ENCODE results near the gene EYS. TPM values are rescaled to one million over a fixed set of nuclear protein-coding genes. Genes with fewer than 3 reads are reported as not detected.

The EYS gene
- total and polyA plus RNA-seq, 2 donors from 2014 or later, result not detected

- Histone ChIP-seq H3K4me1 (ENCODE audit: control insufficient read depth in 2 of 3, insufficient read depth in 2 of 3, low read depth in 1 of 3, low read length in 3 of 3) (no peaks in the 10 kb centered on the region), H3K27me3 (ENCODE audit: control insufficient read depth, insufficient read depth, low read length) (no peaks in the 10 kb centered on the region), H3K9ac (ENCODE audit: low read length in 3 of 3) (no peak overlapping the region), H3K9me3 (ENCODE audit: control insufficient read depth in 2 of 3, insufficient read depth in 1 of 3, low read length in 3 of 3) (no peaks in the 10 kb centered on the region), H3K4me3 (ENCODE audit: low read length in 3 of 3) (no peak overlapping the region), H3K27ac (ENCODE audit: low read depth in 2 of 2, low read length in 2 of 2) (no peak overlapping the region), H3K36me3 (ENCODE audit: control insufficient read depth in 2 of 3, insufficient read depth in 3 of 3, low read length in 3 of 3) (no peaks in the 10 kb centered on the region)
- TF ChIP-seq CTCF (IDR thresholded peaks at IDR 0.05; ENCODE audit: borderline replicate concordance, extremely low read depth, insufficient read depth), result no peak
- no peak for FAIRE-seq
- no peak for DNase-seq
- intact Hi-C loops (cut with DNase I), result no loop called here
Observed at GRCh38 chr6:64486578-64487351, 1220.3 kb downstream of the EYS start.

- no peaks in the 10 kb centered on the region for H3K27me3 ChIP-seq (ENCODE audit: control insufficient read depth, insufficient read depth, low read length)
- TF ChIP-seq CTCF (IDR thresholded peaks at IDR 0.05; ENCODE audit: borderline replicate concordance, extremely low read depth, insufficient read depth), result no peak
- FAIRE-seq (no peak), DNase-seq (no peak)
- no peak overlapping the region for H3K4me3 ChIP-seq (ENCODE audit: low read length in 3 of 3)
- no peaks in the 10 kb centered on the region for H3K36me3 ChIP-seq (ENCODE audit: control insufficient read depth in 2 of 3, insufficient read depth in 3 of 3, low read length in 3 of 3)
- no peaks in the 10 kb centered on the region for H3K4me1 ChIP-seq (ENCODE audit: control insufficient read depth in 2 of 3, insufficient read depth in 2 of 3, low read depth in 1 of 3, low read length in 3 of 3)
- no peak overlapping the region for H3K27ac ChIP-seq (ENCODE audit: low read depth in 2 of 2, low read length in 2 of 2)
- intact Hi-C loops (cut with DNase I), result no loop called here
- no peaks in the 10 kb centered on the region for H3K9me3 ChIP-seq (ENCODE audit: control insufficient read depth in 2 of 3, insufficient read depth in 1 of 3, low read length in 3 of 3)
- H3K9ac ChIP-seq (ENCODE audit: low read length in 3 of 3), result no peak overlapping the region
Observed at GRCh38 chr6:64483956-64484499, 1223.0 kb downstream of the EYS start.

GRCh38 chr6:64482631-64483030 lies 1224.4 kb downstream of the EYS start:
- Histone ChIP-seq H3K4me1 (ENCODE audit: control insufficient read depth in 2 of 3, insufficient read depth in 2 of 3, low read depth in 1 of 3, low read length in 3 of 3) (no peaks in the 10 kb centered on the region), H3K36me3 (ENCODE audit: control insufficient read depth in 2 of 3, insufficient read depth in 3 of 3, low read length in 3 of 3) (no peaks in the 10 kb centered on the region), H3K27ac (ENCODE audit: low read depth in 2 of 2, low read length in 2 of 2) (no peak overlapping the region), H3K27me3 (ENCODE audit: control insufficient read depth, insufficient read depth, low read length) (no peaks in the 10 kb centered on the region), H3K4me3 (ENCODE audit: low read length in 3 of 3) (no peak overlapping the region), H3K9ac (ENCODE audit: low read length in 3 of 3) (no peak overlapping the region), H3K9me3 (ENCODE audit: control insufficient read depth in 2 of 3, insufficient read depth in 1 of 3, low read length in 3 of 3) (no peaks in the 10 kb centered on the region)
- intact Hi-C loops (cut with DNase I), result no loop called here
- FAIRE-seq (no peak), DNase-seq (no peak)
- no peak for TF ChIP-seq CTCF (IDR thresholded peaks at IDR 0.05; ENCODE audit: borderline replicate concordance, extremely low read depth, insufficient read depth)

All from kidney (tissue), 14 donors.